PC-9 (cell line): ENCODE data around the gene TGFBR3. TPM values are rescaled to one million over a fixed set of nuclear protein-coding genes. Genes with fewer than 3 reads are reported as not detected.

Source experiments
- BruUV-seq: library from RNA; stranded (reverse); fragments of 400-500 nt; replicated peaks from 2 replicates; lab custom pipeline; 2021; lab: Mats Ljungman, UMichigan
- CTCF ChIA-PET: fragments of 300-600 bp; sonication (Branson Sonifier 250); formaldehyde crosslinking; loops from one replicate; lab custom pipeline; 2022; ENCODE audit warnings: antibody characterized with exemption; lab: Charles Lee
- POLR2A ChIA-PET: fragments of 300-600 bp; sonication (Branson Sonifier 250); formaldehyde crosslinking; loops from one replicate; lab custom pipeline; 2022; ENCODE audit warnings: antibody characterized with exemption; ENCODE audit not compliant: unreplicated experiment; lab: Charles Lee
- DNase-seq, 2 experiments: peaks; one replicate each; pipeline versions ENCODE4 v3.0.0 to v3.0.0-alpha.2; 2015 to 2022; ENCODE audit warnings: mixed read lengths in 1 of 2
- H2AFZ ChIP-seq: fragments of 200-600 bp; sonication (generic); 2 replicates; pipeline ENCODE4 v1.8.1; 2017; ENCODE audit warnings: antibody characterized with exemption
- H3F3A ChIP-seq: fragments of 200-600 bp; sonication (generic); 2 replicates; pipeline ENCODE4 v1.8.1; 2017; ENCODE audit warnings: antibody characterized with exemption, mild to moderate bottlenecking, low read depth; ENCODE audit not compliant: insufficient read depth
- H3K27ac ChIP-seq: fragments of 200-600 bp; sonication (generic); 2 replicates; pipeline ENCODE4 v1.6.1; 2016; ENCODE audit warnings: mixed run types
- H3K27me3 ChIP-seq: fragments of 200-600 bp; sonication (generic); 2 replicates; pipeline ENCODE4 v1.6.1; 2016; ENCODE audit warnings: low read depth, mixed run types; ENCODE audit not compliant: insufficient read depth
- H3K36me3 ChIP-seq: fragments of 200-600 bp; sonication (generic); 2 replicates; pipeline ENCODE4 v1.6.1; 2016; ENCODE audit warnings: low read depth, mixed run types
- H3K4me1 ChIP-seq: fragments of 200-600 bp; sonication (generic); replicated peaks from 2 replicates; pipeline ENCODE4 v1.6.1; 2016; ENCODE audit warnings: mixed run types; ENCODE audit not compliant: insufficient read depth
- H3K4me2 ChIP-seq: fragments of 200-600 bp; sonication (generic); 2 replicates; pipeline ENCODE4 v1.6.1; 2017; ENCODE audit warnings: mixed run types
- H3K4me3 ChIP-seq: fragments of 200-600 bp; sonication (generic); 2 replicates; pipeline ENCODE4 v1.6.1; 2016; ENCODE audit warnings: mixed run types
- H3K79me2 ChIP-seq: fragments of 200-600 bp; sonication (generic); 2 replicates; pipeline ENCODE4 v1.6.1; 2017; ENCODE audit warnings: low read depth, mixed run types
- H3K9me2 ChIP-seq: fragments of 200-600 bp; sonication (generic); 2 replicates; pipeline ENCODE4 v1.8.1; 2017; ENCODE audit warnings: mild to moderate bottlenecking; ENCODE audit not compliant: insufficient read depth
- H3K9me3 ChIP-seq: fragments of 200-600 bp; sonication (generic); 2 replicates; pipeline ENCODE4 v1.8.1; 2016; ENCODE audit warnings: low read depth; ENCODE audit not compliant: insufficient read depth
- H4K20me1 ChIP-seq: fragments of 200-600 bp; sonication (generic); 2 replicates; pipeline ENCODE4 v1.8.1; 2017; ENCODE audit not compliant: insufficient read depth
- CTCF ChIP-seq: fragments of 200-600 bp; sonication (generic); conservative IDR thresholded peaks from 2 replicates; pipeline ENCODE4 v1.6.1; 2017; ENCODE audit warnings: mixed run types, antibody characterized with exemption, mild to moderate bottlenecking, moderate library complexity
- EZH2 ChIP-seq: fragments of 200-600 bp; sonication (generic); IDR thresholded peaks from 2 replicates; pipeline ENCODE4 v1.8.0; 2017; ENCODE audit warnings: antibody characterized with exemption, low read depth
- intact Hi-C: fragments of 100-400 bp; cut with micrococcal nuclease; formaldehyde crosslinking; loops from one replicate; pipeline ENCODE4 v1.10.0; 2022; ENCODE audit not compliant: unreplicated experiment
- total RNA-seq: library from RNA; stranded (reverse); gene quantifications from 2 replicates; pipeline ENCODE4 v1.2.3, GENCODE V29; 2021

The TGFBR3 gene
- total RNA-seq, 1 experiment from 2014 or later: 1.6 TPM

- TF ChIP-seq EZH2 (no peak), CTCF (no peak)
- no peak for DNase-seq
- Histone ChIP-seq H3K4me3 (no peak overlapping the region), H3K9me2 (no peaks in the 10 kb centered on the region), H3K4me2 (peak overlapping the region; percentile 58), H3K9me3 (peaks cover 4% of the 10 kb centered on the region; the same call in 1 of the 2 replicates), H3K36me3 (no peaks in the 10 kb centered on the region), H3K27me3 (no peaks in the 10 kb centered on the region), H3K4me1 (peaks cover 54% of the 10 kb centered on the region), H3K79me2 (peaks cover 18% of the 10 kb centered on the region), H3F3A (peaks cover 33% of the 10 kb centered on the region), H4K20me1 (no peaks in the 10 kb centered on the region), H3K27ac (no peak overlapping the region), H2AFZ (no peak overlapping the region)
- intact Hi-C loops: no loop called here
- BruUV-seq: no TSS peak
- ChIA-PET POLR2A (no interaction called here), CTCF (no interaction called here)
These were observed 39.3 kb downstream of the TGFBR3 start for GRCh38 chr1:91846639-91847013.

- Histone ChIP-seq H3K4me1 (peaks cover 53% of the 10 kb centered on the region), H3K4me3 (no peak overlapping the region), H3K27ac (peak overlapping the region; percentile 76), H3K9me2 (no peaks in the 10 kb centered on the region), H3K79me2 (peaks cover 21% of the 10 kb centered on the region), H3K27me3 (no peaks in the 10 kb centered on the region), H4K20me1 (no peaks in the 10 kb centered on the region), H3K36me3 (no peaks in the 10 kb centered on the region), H2AFZ (no peak overlapping the region; the same call in 1 of the 2 replicates), H3K9me3 (peaks cover 4% of the 10 kb centered on the region; the same call in 1 of the 2 replicates), H3F3A (peaks cover 28% of the 10 kb centered on the region), H3K4me2 (peak overlapping the region; percentile 58)
- ChIA-PET POLR2A (no interaction called here), CTCF (no interaction called here)
- intact Hi-C loops: no loop called here
- no TSS peak for BruUV-seq
- no peak for TF ChIP-seq EZH2
- TF ChIP-seq CTCF: no peak
- peak in 1 of 2 experiments; percentile 66 for DNase-seq
These were observed 39.8 kb downstream of the TGFBR3 start for GRCh38 chr1:91846007-91846638.

- Histone ChIP-seq H3K9me3 (peaks cover 4% of the 10 kb centered on the region; the same call in 1 of the 2 replicates), H3K79me2 (peaks cover 27% of the 10 kb centered on the region), H3F3A (peaks cover 27% of the 10 kb centered on the region), H3K27ac (peak overlapping the region; percentile 76), H3K27me3 (no peaks in the 10 kb centered on the region), H3K4me2 (peak overlapping the region; percentile 58), H3K36me3 (no peaks in the 10 kb centered on the region), H3K4me3 (peak overlapping the region; percentile 13; the same call in 1 of the 2 replicates), H2AFZ (no peak overlapping the region), H3K4me1 (peaks cover 48% of the 10 kb centered on the region), H4K20me1 (no peaks in the 10 kb centered on the region), H3K9me2 (no peaks in the 10 kb centered on the region)
- POLR2A ChIA-PET: no interaction called here
- TF ChIP-seq EZH2 (no peak), CTCF (no peak; the same call in 1 of the 2 replicates)
- no TSS peak for BruUV-seq
- DNase-seq: peak in 1 of 2 experiments; percentile 100
- intact Hi-C loops: no loop called here
- CTCF ChIA-PET: no interaction called here
These were observed 41.0 kb downstream of the TGFBR3 start for GRCh38 chr1:91844862-91845528.
